Liver (tissue), 9 donors: ENCODE measurements around the gene SGO1. TPM values are rescaled to one million over a fixed set of nuclear protein-coding genes. Genes with fewer than 3 reads are reported as not detected.

Experiments
- DNase-seq: peaks from one replicate; pipeline ENCODE4 v3.0.0-alpha.2; 2017; ENCODE audit warnings: low spot score
- H3K27ac ChIP-seq, 2 donors: one replicate each; pipeline ENCODE4 v1.7.0; 2013; ENCODE audit warnings: inconsistent platforms in 2 of 2, low read length in 2 of 2, control low read depth in 1 of 2, low read depth in 1 of 2, mild to moderate bottlenecking in 1 of 2
- H3K27me3 ChIP-seq, 4 donors: one replicate each; pipeline versions ENCODE4 v1.6.1 to v1.7.0; 2013; ENCODE audit warnings: low read length in 3 of 4, inconsistent platforms in 1 of 4, mild to moderate bottlenecking in 1 of 4, moderate library complexity in 1 of 4; ENCODE audit not compliant: control insufficient read depth in 4 of 4, insufficient read depth in 4 of 4
- H3K36me3 ChIP-seq, 4 donors: one replicate each; pipeline versions ENCODE4 v1.6.1 to v1.7.0; 2013; ENCODE audit warnings: low read length in 3 of 4, mild to moderate bottlenecking in 3 of 4, low read depth in 1 of 4, moderate library complexity in 1 of 4; ENCODE audit not compliant: control insufficient read depth in 4 of 4, insufficient read depth in 3 of 4
- H3K4me1 ChIP-seq, 4 donors: one replicate each; pipeline versions ENCODE4 v1.6.1 to v1.7.0; 2013; ENCODE audit warnings: low read length in 3 of 4, mild to moderate bottlenecking in 3 of 4, moderate library complexity in 1 of 4; ENCODE audit not compliant: control insufficient read depth in 4 of 4, insufficient read depth in 4 of 4
- H3K4me3 ChIP-seq, 3 donors: one replicate each; pipeline versions ENCODE4 v1.6.1 to v1.7.0; 2013; ENCODE audit warnings: low read length in 3 of 3, control low read depth in 1 of 3, low read depth in 1 of 3, mild to moderate bottlenecking in 1 of 3
- H3K9ac ChIP-seq, 2 donors: one replicate each; pipeline ENCODE4 v1.7.0; 2013; ENCODE audit warnings: low read length in 2 of 2, mild to moderate bottlenecking in 2 of 2, moderate library complexity in 2 of 2, control low read depth in 1 of 2, low read depth in 1 of 2
- H3K9me3 ChIP-seq, 4 donors: one replicate each; pipeline versions ENCODE4 v1.6.1 to v1.7.0; 2013; ENCODE audit warnings: low read length in 3 of 4; ENCODE audit not compliant: control insufficient read depth in 4 of 4
- EGR1 ChIP-seq, 2 donors: IDR thresholded peaks; 2 replicates each; pipeline ENCODE4 v1.6.1; 2016 to 2018; ENCODE audit warnings: antibody characterized with exemption in 2 of 2, low read depth in 2 of 2
- FOXA1 ChIP-seq: IDR thresholded peaks from 2 replicates; pipeline ENCODE4 v1.6.1; 2016; ENCODE audit warnings: antibody characterized with exemption
- FOXA2 ChIP-seq: IDR thresholded peaks from 2 replicates; pipeline ENCODE4 v1.6.1; 2016; ENCODE audit warnings: antibody characterized with exemption
- GABPA ChIP-seq, 2 donors: IDR thresholded peaks in 1 of 2; conservative IDR thresholded peaks in 1 of 2; 2 replicates each; pipeline ENCODE4 v1.6.1; 2016; ENCODE audit warnings: antibody characterized with exemption in 2 of 2, mild to moderate bottlenecking in 1 of 2, moderate library complexity in 1 of 2
- HNF4A ChIP-seq, 2 donors: conservative IDR thresholded peaks; 2 replicates each; pipeline ENCODE4 v1.6.1; 2016; ENCODE audit warnings: antibody characterized with exemption in 2 of 2, mild to moderate bottlenecking in 2 of 2
- JUND ChIP-seq, 2 donors: IDR thresholded peaks; 2 replicates each; pipeline ENCODE4 v1.6.1; 2016; ENCODE audit warnings: antibody characterized with exemption in 2 of 2
- NR2F2 ChIP-seq: IDR thresholded peaks from 2 replicates; pipeline ENCODE4 v1.6.1; 2016; ENCODE audit warnings: antibody characterized with exemption
- RAD21 ChIP-seq, 2 donors: IDR thresholded peaks; 2 replicates each; pipeline ENCODE4 v1.6.1; 2016; ENCODE audit warnings: antibody characterized with exemption in 2 of 2, mild to moderate bottlenecking in 2 of 2
- RXRA ChIP-seq, 2 donors: IDR thresholded peaks; 2 replicates each; pipeline ENCODE4 v1.6.1; 2017 to 2018; ENCODE audit warnings: antibody characterized with exemption in 2 of 2, mild to moderate bottlenecking in 1 of 2
- SP1 ChIP-seq: IDR thresholded peaks from 2 replicates; pipeline ENCODE4 v1.6.1; 2018; ENCODE audit warnings: antibody characterized with exemption, mild to moderate bottlenecking
- TAF1 ChIP-seq: conservative IDR thresholded peaks from 2 replicates; pipeline ENCODE4 v1.6.1; 2016; ENCODE audit warnings: antibody characterized with exemption, mild to moderate bottlenecking
- YY1 ChIP-seq: IDR thresholded peaks from 2 replicates; pipeline ENCODE4 v1.6.1; 2016; ENCODE audit warnings: antibody characterized with exemption, mild to moderate bottlenecking
- WGBS: extraction: QIAGEN DNeasy Blood & Tissue Kit; methylation state at CpG from one replicate; pipeline ENCODE4 v1.1.7; 2013; 5-methylcytosine and 5-hydroxymethylcytosine counted together
- polyA plus RNA-seq, 2 donors: library from polyadenylated mRNA; stranded (reverse) in 1 of 2; unstranded in 1 of 2; fragments of 200-250 nt in 1 of 2; fragments of >200 nt in 1 of 2; fragmentation: Nextera tagmentation in 1 of 2; extraction: Ambion mirVana in 1 of 2; gene quantifications; one replicate each; pipeline versions ENCODE4 v1.2.1 to v1.2.3, GENCODE V29; 2013 to 2015
- total RNA-seq, 2 donors: library from RNA; depleted of rRNA; stranded (reverse); fragments of >200 nt; gene quantifications; one replicate each; pipeline ENCODE4 v1.2.3, GENCODE V29; 2014
- TF ChIP-seq, protein P1 (sequence below): IDR thresholded peaks from 2 replicates; pipeline ENCODE4 v1.6.1; 2016; ENCODE audit warnings: antibody characterized with exemption
- TF ChIP-seq, protein P2 (sequence below): fragments of 150-350 bp; IDR thresholded peaks from 2 replicates; pipeline ENCODE4 v1.5.1; 2017; ENCODE audit warnings: improper control_type of control experiment, low read depth, low read length; ENCODE audit not compliant: missing input control
- TF ChIP-seq, protein P3 (sequence below): IDR thresholded peaks from 2 replicates; pipeline ENCODE4 v1.6.1; 2016; ENCODE audit warnings: antibody characterized with exemption, mild to moderate bottlenecking
- TF ChIP-seq, protein P4 (sequence below): IDR thresholded peaks from 2 replicates; pipeline ENCODE4 v1.6.1; 2016; ENCODE audit warnings: antibody characterized with exemption
- TF ChIP-seq, protein P5 (sequence below): IDR thresholded peaks from 2 replicates; pipeline ENCODE4 v1.6.1; 2016; ENCODE audit warnings: antibody characterized with exemption
- donor health status: healthy.
- donor health status: healthy.
- donor health status: healthy.
- donor health status: healthy.
- donor health status: healthy.

SGO1 gene
- total and polyA plus RNA-seq, 4 donors = 0.42 to 9.6 (median 0.71) TPM

DNA sequence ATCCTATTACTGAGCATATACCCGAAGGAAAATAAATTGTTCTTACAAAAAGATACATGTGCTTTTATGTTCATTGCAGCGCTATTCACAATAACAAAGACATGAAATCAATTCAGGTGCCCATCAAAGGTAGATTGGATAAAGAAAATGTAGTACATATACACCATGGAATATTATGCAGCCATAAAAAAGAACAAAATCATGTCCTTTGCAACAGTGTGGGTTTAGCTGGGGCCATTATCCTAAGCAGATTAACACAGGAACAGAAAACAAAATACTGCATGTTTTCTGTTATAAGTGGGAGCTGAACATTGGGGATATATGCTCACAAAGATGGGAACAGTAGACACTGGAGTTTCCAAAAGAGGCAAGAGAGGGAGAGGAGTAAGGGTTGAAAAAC lies 42.5 kb downstream of the SGO1 start:
- Histone ChIP-seq H3K4me3 (no peak overlapping the region), H3K4me1 (peaks cover 0 to 3% (median 0%) of the 10 kb centered on the region in 4 donors), H3K9me3 (no peaks in the 10 kb centered on the region), H3K27ac (no peak overlapping the region), H3K27me3 (no peaks in the 10 kb centered on the region), H3K36me3 (peaks cover 0 to 19% (median 12%) of the 10 kb centered on the region in 4 donors), H3K9ac (no peak overlapping the region)
- over 99% methylated on average over 2 of the region's 2 CpGs for WGBS
- no peak for TF ChIP-seq FOXA1
- TF ChIP-seq, protein P1, sequence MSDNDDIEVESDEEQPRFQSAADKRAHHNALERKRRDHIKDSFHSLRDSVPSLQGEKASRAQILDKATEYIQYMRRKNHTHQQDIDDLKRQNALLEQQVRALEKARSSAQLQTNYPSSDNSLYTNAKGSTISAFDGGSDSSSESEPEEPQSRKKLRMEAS = no peak
- TF ChIP-seq TAF1 = no peak
- no peak for TF ChIP-seq YY1
- TF ChIP-seq FOXA2 = no peak
- no peak for TF ChIP-seq GABPA (IDR thresholded peaks at IDR 0.05 in 1 of 2, conservative IDR thresholded peaks at IDR 0.05 in 1 of 2)
- no peak for TF ChIP-seq NR2F2
- TF ChIP-seq, protein P2, sequence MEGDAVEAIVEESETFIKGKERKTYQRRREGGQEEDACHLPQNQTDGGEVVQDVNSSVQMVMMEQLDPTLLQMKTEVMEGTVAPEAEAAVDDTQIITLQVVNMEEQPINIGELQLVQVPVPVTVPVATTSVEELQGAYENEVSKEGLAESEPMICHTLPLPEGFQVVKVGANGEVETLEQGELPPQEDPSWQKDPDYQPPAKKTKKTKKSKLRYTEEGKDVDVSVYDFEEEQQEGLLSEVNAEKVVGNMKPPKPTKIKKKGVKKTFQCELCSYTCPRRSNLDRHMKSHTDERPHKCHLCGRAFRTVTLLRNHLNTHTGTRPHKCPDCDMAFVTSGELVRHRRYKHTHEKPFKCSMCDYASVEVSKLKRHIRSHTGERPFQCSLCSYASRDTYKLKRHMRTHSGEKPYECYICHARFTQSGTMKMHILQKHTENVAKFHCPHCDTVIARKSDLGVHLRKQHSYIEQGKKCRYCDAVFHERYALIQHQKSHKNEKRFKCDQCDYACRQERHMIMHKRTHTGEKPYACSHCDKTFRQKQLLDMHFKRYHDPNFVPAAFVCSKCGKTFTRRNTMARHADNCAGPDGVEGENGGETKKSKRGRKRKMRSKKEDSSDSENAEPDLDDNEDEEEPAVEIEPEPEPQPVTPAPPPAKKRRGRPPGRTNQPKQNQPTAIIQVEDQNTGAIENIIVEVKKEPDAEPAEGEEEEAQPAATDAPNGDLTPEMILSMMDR = no peak
- TF ChIP-seq, protein P3, sequence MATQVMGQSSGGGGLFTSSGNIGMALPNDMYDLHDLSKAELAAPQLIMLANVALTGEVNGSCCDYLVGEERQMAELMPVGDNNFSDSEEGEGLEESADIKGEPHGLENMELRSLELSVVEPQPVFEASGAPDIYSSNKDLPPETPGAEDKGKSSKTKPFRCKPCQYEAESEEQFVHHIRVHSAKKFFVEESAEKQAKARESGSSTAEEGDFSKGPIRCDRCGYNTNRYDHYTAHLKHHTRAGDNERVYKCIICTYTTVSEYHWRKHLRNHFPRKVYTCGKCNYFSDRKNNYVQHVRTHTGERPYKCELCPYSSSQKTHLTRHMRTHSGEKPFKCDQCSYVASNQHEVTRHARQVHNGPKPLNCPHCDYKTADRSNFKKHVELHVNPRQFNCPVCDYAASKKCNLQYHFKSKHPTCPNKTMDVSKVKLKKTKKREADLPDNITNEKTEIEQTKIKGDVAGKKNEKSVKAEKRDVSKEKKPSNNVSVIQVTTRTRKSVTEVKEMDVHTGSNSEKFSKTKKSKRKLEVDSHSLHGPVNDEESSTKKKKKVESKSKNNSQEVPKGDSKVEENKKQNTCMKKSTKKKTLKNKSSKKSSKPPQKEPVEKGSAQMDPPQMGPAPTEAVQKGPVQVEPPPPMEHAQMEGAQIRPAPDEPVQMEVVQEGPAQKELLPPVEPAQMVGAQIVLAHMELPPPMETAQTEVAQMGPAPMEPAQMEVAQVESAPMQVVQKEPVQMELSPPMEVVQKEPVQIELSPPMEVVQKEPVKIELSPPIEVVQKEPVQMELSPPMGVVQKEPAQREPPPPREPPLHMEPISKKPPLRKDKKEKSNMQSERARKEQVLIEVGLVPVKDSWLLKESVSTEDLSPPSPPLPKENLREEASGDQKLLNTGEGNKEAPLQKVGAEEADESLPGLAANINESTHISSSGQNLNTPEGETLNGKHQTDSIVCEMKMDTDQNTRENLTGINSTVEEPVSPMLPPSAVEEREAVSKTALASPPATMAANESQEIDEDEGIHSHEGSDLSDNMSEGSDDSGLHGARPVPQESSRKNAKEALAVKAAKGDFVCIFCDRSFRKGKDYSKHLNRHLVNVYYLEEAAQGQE = no peak
- no peak for TF ChIP-seq RXRA (IDR thresholded peaks at IDR 0.05)
- TF ChIP-seq HNF4A (conservative IDR thresholded peaks at IDR 0.05) = no peak
- no peak for TF ChIP-seq SP1
- TF ChIP-seq, protein P4, sequence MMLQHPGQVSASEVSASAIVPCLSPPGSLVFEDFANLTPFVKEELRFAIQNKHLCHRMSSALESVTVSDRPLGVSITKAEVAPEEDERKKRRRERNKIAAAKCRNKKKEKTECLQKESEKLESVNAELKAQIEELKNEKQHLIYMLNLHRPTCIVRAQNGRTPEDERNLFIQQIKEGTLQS = no peak
- no peak for TF ChIP-seq RAD21 (IDR thresholded peaks at IDR 0.05)
- no peak for TF ChIP-seq JUND (IDR thresholded peaks at IDR 0.05)
- no peak for TF ChIP-seq EGR1 (IDR thresholded peaks at IDR 0.05; ENCODE audit: low read depth in 2 of 2)
- DNase-seq = no peak

DNA sequence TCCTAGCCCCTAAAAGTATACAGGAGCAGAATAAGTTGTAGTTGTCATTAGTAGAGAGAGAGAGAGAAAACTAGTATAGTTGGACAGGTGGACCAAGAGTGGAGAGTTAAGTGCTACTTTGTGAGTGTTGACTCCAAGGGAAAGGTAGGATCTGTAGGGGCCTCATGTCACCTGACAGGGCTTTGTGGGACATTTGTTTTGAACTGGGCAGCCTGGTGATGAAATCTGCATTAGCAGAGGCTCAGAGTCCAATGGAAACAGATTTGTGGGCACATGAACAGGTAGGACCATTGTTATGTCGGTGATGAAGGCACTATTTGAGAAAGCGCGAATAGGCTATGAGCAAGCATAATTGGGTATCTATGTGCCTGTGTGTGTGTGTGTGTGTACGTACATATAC lies 43.5 kb downstream of the SGO1 start:
- TF ChIP-seq, protein P3 = no peak
- TF ChIP-seq, protein P1 = no peak
- TF ChIP-seq RXRA (IDR thresholded peaks at IDR 0.05) (no peak), GABPA (IDR thresholded peaks at IDR 0.05 in 1 of 2, conservative IDR thresholded peaks at IDR 0.05 in 1 of 2) (no peak), HNF4A (conservative IDR thresholded peaks at IDR 0.05) (no peak), TAF1 (no peak), RAD21 (IDR thresholded peaks at IDR 0.05) (no peak), JUND (IDR thresholded peaks at IDR 0.05) (no peak), EGR1 (IDR thresholded peaks at IDR 0.05; ENCODE audit: low read depth in 2 of 2) (no peak)
- TF ChIP-seq, protein P5, sequence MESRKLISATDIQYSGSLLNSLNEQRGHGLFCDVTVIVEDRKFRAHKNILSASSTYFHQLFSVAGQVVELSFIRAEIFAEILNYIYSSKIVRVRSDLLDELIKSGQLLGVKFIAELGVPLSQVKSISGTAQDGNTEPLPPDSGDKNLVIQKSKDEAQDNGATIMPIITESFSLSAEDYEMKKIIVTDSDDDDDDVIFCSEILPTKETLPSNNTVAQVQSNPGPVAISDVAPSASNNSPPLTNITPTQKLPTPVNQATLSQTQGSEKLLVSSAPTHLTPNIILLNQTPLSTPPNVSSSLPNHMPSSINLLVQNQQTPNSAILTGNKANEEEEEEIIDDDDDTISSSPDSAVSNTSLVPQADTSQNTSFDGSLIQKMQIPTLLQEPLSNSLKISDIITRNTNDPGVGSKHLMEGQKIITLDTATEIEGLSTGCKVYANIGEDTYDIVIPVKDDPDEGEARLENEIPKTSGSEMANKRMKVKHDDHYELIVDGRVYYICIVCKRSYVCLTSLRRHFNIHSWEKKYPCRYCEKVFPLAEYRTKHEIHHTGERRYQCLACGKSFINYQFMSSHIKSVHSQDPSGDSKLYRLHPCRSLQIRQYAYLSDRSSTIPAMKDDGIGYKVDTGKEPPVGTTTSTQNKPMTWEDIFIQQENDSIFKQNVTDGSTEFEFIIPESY = no peak
- Histone ChIP-seq H3K36me3 (peaks cover 0 to 20% (median 6%) of the 10 kb centered on the region in 4 donors), H3K27ac (no peak overlapping the region), H3K9me3 (no peaks in the 10 kb centered on the region), H3K9ac (no peak overlapping the region), H3K4me1 (peaks cover 0 to 3% (median 0%) of the 10 kb centered on the region in 4 donors), H3K27me3 (no peaks in the 10 kb centered on the region), H3K4me3 (no peak overlapping the region)
- DNase-seq = no peak
- WGBS = 98% methylated on average over 4 of the region's 4 CpGs
